ENCODE data around the gene TFDP1. TPM values are rescaled to one million over a fixed set of nuclear protein-coding genes. Genes with fewer than 3 reads are reported as not detected.

Gene TFDP1
- total RNA-seq, 2 experiments from 2014 or later: 159 to 175 TPM

GRCh38 chr13:113544071-113544891 is 40.3 kb upstream of the TFDP1 start:
- DNase-seq: no peak
- H3K36me3 Mint-ChIP-seq (ENCODE audit: low read depth): peaks cover 22% of the 10 kb centered on the region
- POLR2A ChIA-PET: no interaction called here

GRCh38 chr13:113544896-113545295 is 39.7 kb upstream of the TFDP1 start:
- no peak overlapping the region for H3K27ac Mint-ChIP-seq
- ChIA-PET CTCF (no interaction called here), POLR2A (no interaction called here)
- H3K27me3 Mint-ChIP-seq: no peaks in the 10 kb centered on the region
- H3K4me3 Mint-ChIP-seq: no peak overlapping the region
- intact Hi-C loops (cut with DNase I, micrococcal nuclease): no loop called here
- ATAC-seq (no peak), DNase-seq (no peak)
- H3K9me3 Mint-ChIP-seq (ENCODE audit: low read depth): peaks cover 7% of the 10 kb centered on the region
- H3K4me1 Mint-ChIP-seq: peaks cover 2% of the 10 kb centered on the region
- peaks cover 18% of the 10 kb centered on the region for H3K36me3 Mint-ChIP-seq (ENCODE audit: low read depth)

More at GRCh38 chr13:113544071-113544891, 40.3 kb upstream of the TFDP1 start:
- CTCF ChIA-PET: interaction anchor here (0.6 kb wide), 1 partner anchor 24 kb away, joined by 3 read pairs; no protein-coding TSS in a partner anchor
- H3K27me3 Mint-ChIP-seq: no peaks in the 10 kb centered on the region
- H3K4me1 Mint-ChIP-seq: peaks cover 2% of the 10 kb centered on the region
- H3K4me3 Mint-ChIP-seq: no peak overlapping the region
- peaks cover 7% of the 10 kb centered on the region for H3K9me3 Mint-ChIP-seq (ENCODE audit: low read depth)
- no peak overlapping the region for H3K27ac Mint-ChIP-seq
- intact Hi-C loops (cut with DNase I, micrococcal nuclease): no loop called here
- no peak for ATAC-seq

DNA sequence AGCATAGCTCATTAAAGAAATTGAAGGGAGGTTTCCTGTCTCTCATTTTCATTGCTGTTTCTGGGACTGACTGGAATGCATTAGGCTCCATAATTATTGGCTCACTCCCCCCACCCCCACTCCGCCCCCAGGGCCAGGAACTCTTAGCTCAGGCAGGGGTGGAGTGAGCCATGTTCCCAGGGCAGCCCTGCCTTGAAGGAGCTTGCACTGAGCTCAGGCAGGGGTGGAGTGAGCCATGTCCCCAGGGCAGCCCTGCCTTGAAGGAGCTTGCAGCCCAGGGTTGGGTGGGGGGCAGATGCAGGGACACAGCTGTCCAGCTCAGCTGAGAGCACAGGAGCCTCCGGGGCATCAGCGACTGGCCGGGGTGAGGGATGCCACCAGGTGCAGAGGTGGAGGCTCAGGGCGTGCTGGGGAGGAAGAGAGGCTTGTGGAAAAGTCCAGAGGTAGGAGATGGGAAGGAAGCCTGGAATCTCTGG is 39.1 kb upstream of the TFDP1 start:
- intact Hi-C loops (cut with DNase I, micrococcal nuclease): no loop called here
- ATAC-seq: no peak
- Mint-ChIP-seq H3K27me3 (no peaks in the 10 kb centered on the region), H3K9me3 (ENCODE audit: low read depth) (peaks cover 7% of the 10 kb centered on the region), H3K4me3 (no peak overlapping the region), H3K4me1 (peaks cover 2% of the 10 kb centered on the region), H3K36me3 (ENCODE audit: low read depth) (peaks cover 12% of the 10 kb centered on the region), H3K27ac (no peak overlapping the region)
- DNase-seq: no peak
- POLR2A ChIA-PET: no interaction called here
- CTCF ChIA-PET: interaction anchor here (0.6 kb wide), 1 partner anchor 118 kb away, joined by 3 read pairs; no protein-coding TSS in a partner anchor

GRCh38 chr13:113545931-113546516 is 38.5 kb upstream of the TFDP1 start:
- Mint-ChIP-seq H3K4me3 (no peak overlapping the region), H3K4me1 (peaks cover 2% of the 10 kb centered on the region), H3K9me3 (ENCODE audit: low read depth) (peaks cover 3% of the 10 kb centered on the region), H3K36me3 (ENCODE audit: low read depth) (peaks cover 7% of the 10 kb centered on the region), H3K27ac (no peak overlapping the region), H3K27me3 (no peaks in the 10 kb centered on the region)
- ATAC-seq: no peak
- CTCF ChIA-PET: interaction anchor here (0.6 kb wide), 1 partner anchor 117 kb away, joined by 3 read pairs; no protein-coding TSS in a partner anchor
- POLR2A ChIA-PET: no interaction called here
- intact Hi-C loops (cut with DNase I, micrococcal nuclease): no loop called here
- DNase-seq: no peak

DNA sequence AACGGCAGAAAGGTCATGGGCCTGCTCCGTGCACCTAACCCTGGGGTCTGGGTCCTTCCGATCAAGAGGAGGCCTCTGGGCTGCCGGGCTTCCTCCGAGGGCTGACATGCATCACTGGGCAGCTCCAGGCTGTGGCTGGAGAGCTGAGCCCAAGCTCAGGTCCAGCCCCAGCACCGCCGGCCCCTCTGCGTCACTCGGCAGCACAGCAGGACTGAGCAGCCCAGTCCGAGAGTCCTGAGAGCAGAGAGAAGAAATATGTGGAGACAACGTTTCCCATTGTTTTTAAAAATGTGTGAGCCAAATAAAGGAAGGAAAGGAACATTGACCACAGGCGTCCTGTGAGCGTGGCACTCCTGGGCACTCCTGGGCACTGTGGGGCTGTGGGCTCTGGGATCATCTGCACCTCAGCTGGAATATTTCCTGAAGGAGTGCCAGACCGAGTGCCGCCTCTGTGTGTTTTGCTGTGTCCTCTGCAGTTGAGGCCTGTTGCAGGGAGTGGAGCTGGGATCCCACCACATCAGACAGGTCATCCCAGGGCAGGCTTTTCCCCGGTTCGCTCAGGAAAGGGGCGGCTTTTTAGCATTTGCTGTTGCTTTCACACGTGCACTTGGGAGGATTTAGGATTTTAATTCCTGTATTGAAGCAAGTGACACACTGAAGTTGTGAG is 37.8 kb upstream of the TFDP1 start:
- ATAC-seq (no peak), DNase-seq (no peak)
- Mint-ChIP-seq H3K27ac (no peak overlapping the region), H3K4me3 (no peak overlapping the region), H3K9me3 (ENCODE audit: low read depth) (no peaks in the 10 kb centered on the region), H3K4me1 (peaks cover 2% of the 10 kb centered on the region), H3K36me3 (ENCODE audit: low read depth) (peaks cover 4% of the 10 kb centered on the region), H3K27me3 (no peaks in the 10 kb centered on the region)
- ChIA-PET CTCF (no interaction called here), POLR2A (no interaction called here)
- intact Hi-C loops (cut with DNase I, micrococcal nuclease): no loop called here

DNA sequence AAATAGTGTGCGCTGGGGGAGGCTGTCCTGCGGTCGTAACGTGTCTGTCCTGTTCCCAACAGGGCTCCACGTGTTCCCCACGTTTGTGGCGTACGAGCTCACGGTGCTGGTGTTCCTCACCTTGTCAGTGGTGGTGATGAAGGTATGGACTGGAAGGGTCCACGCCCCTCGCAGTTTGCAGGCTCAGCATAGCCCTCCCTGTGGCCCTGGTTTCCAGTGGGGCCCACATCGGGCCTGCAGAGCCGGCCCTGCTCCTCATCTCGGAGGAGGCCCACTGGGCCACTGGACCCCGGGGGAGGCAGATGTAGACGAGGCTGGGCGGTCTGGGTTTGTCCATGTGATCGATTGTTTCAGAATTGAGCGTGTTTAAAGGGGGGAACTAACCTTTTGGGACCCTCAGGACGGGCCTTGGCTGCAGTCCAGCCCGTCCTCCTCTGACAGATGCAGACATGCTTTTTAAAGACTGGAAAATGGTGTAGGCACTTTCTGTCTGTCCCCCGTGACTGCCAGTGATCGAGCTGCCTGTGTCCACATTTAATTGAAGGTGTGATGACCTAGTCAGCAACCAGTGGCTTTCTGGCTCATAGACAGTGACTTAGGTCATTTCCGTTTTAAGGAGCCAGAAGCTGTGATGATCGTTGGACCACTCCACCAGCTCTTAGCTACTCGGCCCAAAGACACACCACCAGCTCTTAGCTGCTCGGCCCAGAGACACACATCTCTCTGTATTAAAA is 37.1 kb upstream of the TFDP1 start:
- no peak for ATAC-seq
- ChIA-PET POLR2A (no interaction called here), CTCF (no interaction called here)
- Mint-ChIP-seq H3K9me3 (ENCODE audit: low read depth) (no peaks in the 10 kb centered on the region), H3K4me1 (peaks cover 2% of the 10 kb centered on the region), H3K36me3 (ENCODE audit: low read depth) (peaks cover 4% of the 10 kb centered on the region), H3K4me3 (no peak overlapping the region), H3K27me3 (no peaks in the 10 kb centered on the region), H3K27ac (no peak overlapping the region)
- intact Hi-C loops (cut with DNase I, micrococcal nuclease): no loop called here
- DNase-seq: no peak

DNA sequence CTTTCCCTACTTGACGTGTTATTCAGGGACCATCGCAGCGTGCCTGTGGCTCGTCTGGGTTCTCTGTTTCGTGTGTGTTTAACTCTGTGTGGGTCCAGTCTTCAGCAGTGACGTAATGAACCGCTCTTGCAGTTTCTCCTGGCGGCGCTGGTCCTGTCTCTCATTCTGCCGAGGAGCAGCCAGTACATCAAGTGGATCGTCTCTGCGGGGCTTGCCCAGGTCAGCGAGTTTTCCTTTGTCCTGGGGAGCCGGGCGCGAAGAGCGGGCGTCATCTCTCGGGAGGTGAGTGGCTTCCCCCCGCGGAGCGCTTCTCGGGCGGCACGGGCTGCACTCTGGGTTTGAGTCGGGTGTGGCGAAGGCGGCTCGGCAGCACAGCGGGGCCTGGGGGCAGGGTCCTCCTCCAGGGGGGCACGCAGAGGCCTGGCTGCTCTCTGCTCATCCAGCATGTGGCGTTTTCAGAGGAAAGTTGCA is 36.3 kb upstream of the TFDP1 start:
- ChIA-PET POLR2A (no interaction called here), CTCF (no interaction called here)
- H3K27me3 Mint-ChIP-seq: no peaks in the 10 kb centered on the region
- H3K27ac Mint-ChIP-seq: no peak overlapping the region
- H3K9me3 Mint-ChIP-seq (ENCODE audit: low read depth): no peaks in the 10 kb centered on the region
- ATAC-seq (no peak), DNase-seq (no peak)
- H3K36me3 Mint-ChIP-seq (ENCODE audit: low read depth): peaks cover 6% of the 10 kb centered on the region
- no peak overlapping the region for H3K4me3 Mint-ChIP-seq
- H3K4me1 Mint-ChIP-seq: peaks cover 2% of the 10 kb centered on the region
- intact Hi-C loops (cut with DNase I, micrococcal nuclease): no loop called here

DNA sequence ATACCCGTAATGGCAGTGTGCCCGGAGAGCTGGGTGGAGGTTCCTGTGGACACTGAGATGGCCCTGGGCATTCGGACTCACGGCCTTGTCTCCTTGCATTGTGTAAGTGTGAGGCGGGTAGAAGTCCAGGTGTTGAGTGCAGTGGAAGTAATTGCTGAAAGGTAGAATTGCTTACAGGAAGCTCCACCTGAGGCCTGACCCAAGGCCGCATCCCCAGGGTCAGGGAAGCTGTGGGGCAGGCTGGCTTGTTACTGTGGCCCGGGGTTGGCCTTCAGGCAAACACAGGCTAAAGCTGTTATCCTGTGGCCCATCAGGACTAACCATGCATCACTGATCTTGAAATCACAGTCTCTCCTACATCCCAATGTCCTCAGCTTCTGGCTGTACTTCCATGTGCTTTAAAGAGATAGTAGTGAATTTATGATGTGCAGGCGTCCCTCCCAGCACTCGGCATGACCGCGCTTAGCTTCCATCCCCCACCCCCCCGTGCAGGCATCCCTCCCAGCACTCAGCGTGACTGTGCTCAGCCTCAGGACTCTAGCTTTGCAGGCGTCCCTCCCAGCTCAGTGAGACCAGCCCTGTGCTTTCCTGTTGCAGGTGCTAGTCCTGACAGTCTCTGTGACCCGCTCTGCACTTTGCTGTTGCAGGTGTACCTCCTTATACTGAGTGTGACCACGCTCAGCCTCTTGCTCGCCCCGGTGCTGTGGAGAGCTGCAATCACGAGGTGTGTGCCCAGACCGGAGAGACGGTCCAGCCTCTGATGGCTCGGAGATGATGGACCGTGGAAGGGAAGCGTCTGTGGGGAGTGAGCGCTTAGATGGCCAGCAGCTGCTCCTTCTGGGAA is 35.6 kb upstream of the TFDP1 start:
- POLR2A ChIA-PET: no interaction called here
- CTCF ChIA-PET: interaction anchor here (0.6 kb wide), 1 partner anchor 452 kb away, joined by 3 read pairs; no protein-coding TSS in a partner anchor
- intact Hi-C loops (cut with DNase I, micrococcal nuclease): no loop called here

DNA sequence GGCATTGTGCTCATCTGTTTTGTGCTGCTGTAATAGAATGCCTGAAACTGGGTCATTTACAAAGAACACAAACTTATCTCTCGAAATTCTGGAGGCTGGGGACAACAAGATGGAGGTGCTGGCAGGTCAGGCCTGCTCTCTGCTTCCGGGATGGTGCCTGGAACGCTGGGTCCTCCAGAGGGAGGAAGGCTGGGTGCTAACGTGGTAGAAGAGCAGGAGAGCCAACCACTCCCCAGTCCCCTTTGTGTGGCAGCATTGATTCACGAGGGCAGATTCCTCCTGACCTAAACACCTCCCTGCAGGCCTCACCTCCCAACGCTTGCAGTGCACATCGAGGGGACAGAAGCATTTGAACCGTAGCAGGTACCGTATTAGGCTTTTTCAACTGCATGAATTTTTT is 34.1 kb upstream of the TFDP1 start:
- CTCF ChIA-PET: no interaction called here
- Mint-ChIP-seq H3K27ac (no peak overlapping the region), H3K36me3 (ENCODE audit: low read depth) (peaks cover 2% of the 10 kb centered on the region), H3K4me3 (no peak overlapping the region), H3K9me3 (ENCODE audit: low read depth) (no peaks in the 10 kb centered on the region), H3K27me3 (no peaks in the 10 kb centered on the region), H3K4me1 (no peaks in the 10 kb centered on the region)
- POLR2A ChIA-PET: no interaction called here
- DNase-seq (no peak), ATAC-seq (no peak)
- intact Hi-C loops (cut with DNase I, micrococcal nuclease): no loop called here

More for the DNA sequence above, 35.6 kb upstream of the TFDP1 start:
- H3K36me3 Mint-ChIP-seq (ENCODE audit: low read depth): peaks cover 2% of the 10 kb centered on the region
- no peaks in the 10 kb centered on the region for H3K4me1 Mint-ChIP-seq
- no peaks in the 10 kb centered on the region for H3K9me3 Mint-ChIP-seq (ENCODE audit: low read depth)
- no peak overlapping the region for H3K27ac Mint-ChIP-seq
- DNase-seq: no peak
- no peak for ATAC-seq
- no peaks in the 10 kb centered on the region for H3K27me3 Mint-ChIP-seq
- no peak overlapping the region for H3K4me3 Mint-ChIP-seq

- Mint-ChIP-seq H3K36me3 (ENCODE audit: low read depth) (peaks cover 2% of the 10 kb centered on the region), H3K4me1 (no peaks in the 10 kb centered on the region), H3K27ac (no peak overlapping the region), H3K27me3 (no peaks in the 10 kb centered on the region), H3K9me3 (ENCODE audit: low read depth) (no peaks in the 10 kb centered on the region), H3K4me3 (no peak overlapping the region)
- ATAC-seq (no peak), DNase-seq (no peak)
- intact Hi-C loops (cut with DNase I, micrococcal nuclease): no loop called here
- CTCF ChIA-PET: interaction anchor here (0.9 kb wide), 1 partner anchor 39 kb away, joined by 3 read pairs; no protein-coding TSS in a partner anchor
- POLR2A ChIA-PET: no interaction called here
Observed at GRCh38 chr13:113551081-113552000, 33.2 kb upstream of the TFDP1 start.
